GM21360 (cell line): ENCODE data around the gene MOB3C.

Experiments
- ATAC-seq: cut with Tn5 transposase; IDR thresholded peaks from one replicate; pipeline ENCODE4 v1.9.1; 2021; ENCODE audit warnings: mild to moderate bottlenecking, moderate library complexity; ENCODE audit not compliant: unreplicated experiment

The MOB3C gene

DNA sequence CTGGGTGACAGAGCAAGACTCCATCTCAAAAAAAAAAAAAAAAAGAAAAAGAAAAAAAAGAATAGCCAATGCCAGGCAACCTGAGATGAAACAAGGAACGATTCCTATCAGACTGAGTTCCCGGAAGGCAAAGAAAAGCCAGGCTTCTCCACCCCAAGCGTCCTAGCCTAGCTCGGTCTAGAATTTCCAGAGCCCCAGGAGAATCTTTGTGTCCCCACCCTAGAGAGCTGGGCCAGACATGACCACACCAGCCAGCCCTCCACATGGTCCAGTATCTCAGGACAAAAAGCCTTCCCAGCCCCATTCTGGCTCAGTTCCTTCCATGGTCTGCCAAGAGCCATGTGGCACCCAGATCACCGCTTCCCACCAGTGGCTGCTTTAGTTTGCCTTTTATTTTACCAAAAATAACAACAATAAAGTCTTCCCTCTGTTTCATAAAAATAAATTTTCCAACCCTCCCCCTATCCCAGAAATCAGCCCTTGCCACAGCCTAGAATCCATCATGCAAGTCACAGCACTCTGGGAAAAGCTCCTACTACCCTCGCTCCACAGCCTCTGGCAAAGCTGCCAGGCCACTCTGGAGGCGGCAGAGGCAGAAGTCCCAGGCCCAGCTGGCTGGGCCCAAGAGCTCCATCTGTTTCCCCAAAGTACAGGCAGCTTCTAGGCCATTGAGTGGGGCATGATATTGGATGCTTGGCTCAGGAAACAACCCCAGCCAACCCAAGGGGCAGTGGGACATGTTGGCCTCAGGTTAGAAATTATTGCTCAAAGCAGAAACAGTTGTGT lies 9.1 kb downstream of the MOB3C start:
- no peak for ATAC-seq

DNA sequence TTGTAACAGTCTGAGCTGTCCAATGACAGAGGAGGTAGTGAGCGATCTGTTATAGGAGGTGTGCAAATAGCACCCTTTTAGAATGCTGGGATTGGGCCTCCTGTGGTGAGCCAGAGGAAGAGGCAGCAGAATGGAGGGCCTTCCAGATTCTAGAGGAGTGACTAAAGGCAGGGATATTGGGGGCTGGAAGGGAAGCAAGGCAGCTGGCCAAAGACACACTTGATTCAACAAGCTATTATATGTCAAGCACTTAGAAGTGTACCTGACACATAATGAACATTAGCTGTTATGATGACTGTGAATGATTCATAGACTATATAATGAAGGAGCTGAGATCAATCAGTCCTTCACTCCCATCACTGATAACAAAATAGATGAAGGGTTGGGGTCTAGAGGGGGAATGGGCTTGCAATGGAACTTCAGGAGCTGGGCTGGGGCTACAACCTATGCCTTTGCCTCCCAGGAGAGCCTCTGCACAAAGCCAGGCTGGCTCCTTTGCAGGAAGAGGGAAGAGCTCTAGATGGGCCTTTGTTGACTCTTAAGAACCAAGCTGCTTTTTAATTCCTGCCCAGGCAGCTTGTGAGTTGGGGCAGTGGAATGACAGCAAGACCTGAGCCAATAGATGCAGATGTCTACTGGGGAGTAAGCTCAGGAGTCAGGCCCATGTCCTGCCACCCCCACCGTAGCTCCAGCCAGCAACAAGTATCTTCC lies 10.2 kb downstream of the MOB3C start:
- ATAC-seq = no peak

DNA sequence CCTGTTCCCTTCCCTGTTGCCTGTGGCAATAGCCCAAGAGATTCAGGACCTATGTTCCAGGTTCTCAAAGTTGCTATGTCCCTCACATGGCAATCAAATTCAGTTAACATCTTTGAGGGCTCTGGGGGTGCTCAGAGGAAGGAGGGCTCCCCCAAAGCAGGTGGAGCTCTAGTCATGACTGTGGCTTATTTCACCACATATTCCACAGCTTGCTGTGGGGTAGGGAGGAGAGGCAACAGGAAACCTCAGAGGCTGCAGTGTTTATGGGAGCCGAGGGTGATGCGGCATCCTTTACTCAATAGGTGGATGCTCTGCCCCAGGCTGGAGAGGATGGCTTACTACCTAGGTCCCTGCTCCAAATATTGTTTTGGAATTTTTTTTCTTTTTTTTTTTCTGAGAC lies 11.4 kb downstream of the MOB3C start:
- ATAC-seq = no peak

DNA sequence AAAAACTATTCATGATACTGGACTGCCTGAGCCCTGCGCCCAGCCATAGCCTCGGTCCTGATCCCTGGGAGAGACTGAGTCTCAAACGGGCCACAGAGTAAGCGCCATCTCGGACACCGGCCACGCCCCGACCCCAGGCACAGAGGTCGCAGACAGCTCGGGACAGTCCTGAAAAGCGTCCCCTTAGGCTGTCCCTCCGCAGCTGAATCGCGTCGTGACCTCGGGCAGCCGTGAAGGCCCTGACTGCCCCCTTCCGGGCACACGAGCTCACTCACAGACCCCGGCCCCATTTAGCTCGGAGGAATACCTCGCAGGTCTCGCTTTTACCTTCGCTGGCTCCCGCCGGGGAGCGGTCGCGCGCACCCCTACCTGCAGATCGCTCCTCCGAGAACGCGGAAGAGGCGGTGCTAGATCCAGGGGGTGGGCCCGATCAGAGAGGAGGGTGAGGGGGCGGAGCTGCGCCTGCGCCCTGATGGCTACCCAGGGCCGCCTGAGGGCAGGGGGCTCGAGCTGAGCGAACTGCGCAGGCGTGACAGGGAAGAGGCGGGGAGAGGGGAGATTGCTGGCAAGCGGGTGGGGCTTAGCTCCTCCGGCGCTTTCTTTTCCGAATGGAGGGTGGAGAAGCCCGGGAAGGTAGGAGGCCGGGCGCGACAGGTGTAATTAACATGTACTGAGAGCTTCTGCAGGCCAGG lies 12.6 kb downstream of the MOB3C start, which contains the start of gene MKNK1:
MKNK1 (minus strand) TSS at position 411 of the 692 bp plus-strand sequence. CDS start 20,941 bp downstream, outside the sequence.
- peak; percentile 93 for ATAC-seq

DNA sequence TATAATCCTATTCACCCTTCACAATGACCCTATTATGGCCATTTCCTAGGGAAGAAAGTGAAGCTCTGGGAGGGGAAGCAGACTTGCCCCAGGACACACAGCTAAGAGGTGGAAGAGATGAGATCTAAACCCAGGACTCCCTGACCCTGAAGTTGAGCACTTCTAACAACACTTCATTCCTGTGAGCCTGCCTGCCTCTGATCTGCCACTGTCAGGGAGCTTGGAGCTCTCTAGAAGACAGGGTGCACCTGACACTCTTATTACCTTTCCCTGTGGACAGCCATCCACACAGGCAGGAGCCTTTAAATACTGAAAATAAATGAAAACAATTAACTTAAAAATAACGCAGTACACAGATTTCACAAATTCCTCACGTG lies 13.1 kb downstream of the MOB3C start:
- no peak for ATAC-seq

DNA sequence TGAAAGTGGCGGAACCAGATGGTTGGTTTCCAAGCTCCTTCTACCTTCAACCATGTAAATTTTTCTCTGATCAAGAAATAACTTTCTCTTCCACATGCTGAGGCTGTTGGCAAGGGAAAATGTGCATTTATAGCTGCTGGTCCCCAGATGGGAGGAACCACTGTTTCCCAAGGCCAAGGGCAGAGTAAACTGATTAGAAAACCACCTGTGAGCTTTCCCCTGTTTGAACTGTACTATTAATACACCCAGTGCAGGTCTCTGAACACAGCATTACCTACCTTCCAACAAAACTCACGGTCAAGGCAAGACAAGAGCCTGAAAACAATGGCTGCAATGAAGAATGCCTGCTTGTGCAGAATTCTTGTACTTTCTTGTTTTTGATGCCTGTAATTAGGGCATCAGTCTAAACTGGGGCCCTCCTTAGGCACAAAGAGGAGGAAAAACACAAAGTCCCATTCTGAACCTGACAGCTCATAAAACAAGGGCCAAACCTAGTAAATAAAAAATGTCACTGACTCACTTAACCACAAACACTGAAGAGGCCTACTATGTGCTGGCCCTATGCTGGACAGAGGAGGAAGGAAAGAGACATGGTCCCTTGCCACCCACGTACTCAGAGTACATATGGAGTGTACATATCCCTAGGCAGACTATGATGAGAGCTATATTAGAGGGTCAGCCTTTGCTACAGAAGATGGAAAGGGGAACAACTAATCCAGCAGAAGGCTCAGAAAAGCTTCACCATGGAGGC lies 15.2 kb downstream of the MOB3C start:
- no peak for ATAC-seq

DNA sequence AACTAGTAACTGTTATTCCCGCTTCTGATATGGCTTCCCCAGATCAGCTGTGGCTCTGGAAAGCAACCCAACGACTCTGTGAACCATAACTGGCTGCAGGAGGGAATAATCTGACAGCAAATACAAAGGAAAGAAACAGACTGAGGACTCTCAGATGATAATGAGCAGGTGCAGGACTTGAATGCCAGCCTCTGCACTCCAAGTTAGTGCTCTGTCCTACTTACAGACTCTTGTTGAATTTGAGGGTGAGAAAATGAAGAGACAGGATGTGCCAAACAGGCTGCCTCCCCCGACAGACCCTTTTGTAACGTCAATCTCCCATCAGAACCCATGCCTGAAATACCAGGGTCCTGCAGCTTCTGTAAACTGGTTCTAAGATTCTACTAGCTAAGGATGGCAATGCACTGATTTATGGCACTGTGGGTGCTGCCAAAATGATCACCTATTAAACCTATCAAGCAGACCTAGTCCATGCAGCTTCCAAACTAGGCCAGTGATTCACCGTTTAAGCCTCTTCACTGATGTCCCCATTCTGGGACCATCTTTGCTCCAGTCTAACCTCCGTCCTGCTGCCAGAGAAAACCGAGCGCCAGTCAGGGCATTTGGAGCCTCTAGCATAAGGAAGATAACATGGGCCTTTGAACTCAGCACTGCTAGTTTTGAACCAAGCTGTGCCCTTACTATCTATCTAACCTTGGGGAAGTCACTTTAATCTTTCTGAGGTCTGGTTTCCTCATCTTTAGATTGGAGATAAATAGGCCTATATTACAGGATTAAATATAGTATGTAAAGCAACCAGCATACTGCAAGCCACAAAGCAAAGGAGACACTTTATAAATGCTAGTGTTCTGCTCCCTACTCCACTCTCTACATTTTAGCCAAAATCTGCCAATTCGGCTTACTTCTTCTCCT lies 17.3 kb downstream of the MOB3C start:
- no peak for ATAC-seq

DNA sequence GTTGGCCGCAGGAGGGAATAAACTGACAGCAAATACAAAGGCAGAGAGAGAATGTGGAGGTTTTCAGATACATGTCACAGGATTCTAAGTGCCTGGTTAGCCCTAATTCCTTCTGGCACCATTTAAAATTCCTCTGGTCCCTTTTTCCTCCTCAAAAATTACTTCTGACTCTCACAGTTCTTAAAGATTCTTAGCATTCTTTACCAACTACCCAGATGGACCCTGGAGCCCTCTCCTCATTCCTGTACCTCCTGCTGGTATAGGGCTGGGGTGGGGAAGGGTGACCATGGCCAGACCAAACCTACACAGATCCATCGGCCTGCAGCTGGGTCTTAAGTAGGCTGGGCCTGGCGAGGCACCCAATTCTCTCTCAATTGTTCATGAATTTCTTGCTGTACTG lies 19.8 kb downstream of the MOB3C start:
- ATAC-seq = no peak

DNA sequence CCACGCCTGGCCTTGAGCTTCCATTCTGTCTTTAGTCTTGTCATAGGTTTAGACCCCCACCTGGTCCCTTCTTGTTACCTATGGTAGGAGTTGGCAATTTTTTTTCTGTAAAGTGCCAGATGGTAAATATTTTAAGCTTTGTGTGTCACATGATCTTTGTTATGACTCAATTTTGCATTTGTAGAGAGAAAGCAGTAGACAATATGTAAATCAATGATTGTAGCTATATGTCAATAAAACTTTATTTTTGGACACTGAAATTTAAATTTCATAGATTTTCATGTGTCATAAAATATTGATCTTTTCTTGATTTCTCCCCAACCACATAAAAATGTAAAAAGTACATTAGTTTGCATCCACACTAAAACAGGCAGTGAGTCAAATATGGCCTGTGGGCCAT lies 20.6 kb downstream of the MOB3C start:
- no peak for ATAC-seq

DNA sequence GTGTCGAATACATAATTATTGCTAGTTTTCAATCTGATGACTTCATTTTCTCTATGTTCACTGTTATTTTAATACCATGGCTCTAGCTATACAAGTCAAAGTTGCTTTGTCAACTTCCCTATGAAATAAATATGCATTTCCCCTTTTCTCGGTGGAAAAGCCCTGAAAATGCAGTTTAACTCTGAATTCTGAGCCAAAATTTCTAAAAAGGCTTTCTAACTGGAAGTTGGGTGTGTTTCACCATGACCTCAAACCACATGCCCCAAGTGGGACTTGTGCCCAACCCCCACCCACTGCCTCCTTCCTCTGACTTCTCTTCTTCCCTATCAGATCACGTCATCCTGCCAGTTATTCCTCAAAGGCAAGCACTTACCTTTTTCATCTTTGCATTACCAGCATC lies 21.5 kb downstream of the MOB3C start:
- ATAC-seq = no peak

DNA sequence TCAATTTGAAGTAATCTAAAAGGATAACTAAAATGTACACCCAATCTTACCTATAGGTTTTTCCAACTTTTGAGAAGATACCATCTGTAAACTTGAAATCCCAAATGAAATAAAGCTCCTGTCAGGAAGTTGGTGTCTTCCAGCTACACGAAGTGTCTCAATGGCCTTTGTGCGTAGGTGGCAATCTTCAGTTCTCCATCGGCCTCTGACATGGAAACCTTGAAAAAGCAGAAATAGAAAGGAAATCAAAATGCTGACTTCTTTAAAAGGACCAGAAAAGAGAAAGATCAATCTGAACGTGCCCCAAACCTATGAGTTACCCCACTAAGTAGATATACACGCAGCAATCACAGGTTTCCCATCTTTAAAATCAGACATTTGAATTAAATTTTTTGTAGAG lies 22.5 kb downstream of the MOB3C start:
- no peak for ATAC-seq

DNA sequence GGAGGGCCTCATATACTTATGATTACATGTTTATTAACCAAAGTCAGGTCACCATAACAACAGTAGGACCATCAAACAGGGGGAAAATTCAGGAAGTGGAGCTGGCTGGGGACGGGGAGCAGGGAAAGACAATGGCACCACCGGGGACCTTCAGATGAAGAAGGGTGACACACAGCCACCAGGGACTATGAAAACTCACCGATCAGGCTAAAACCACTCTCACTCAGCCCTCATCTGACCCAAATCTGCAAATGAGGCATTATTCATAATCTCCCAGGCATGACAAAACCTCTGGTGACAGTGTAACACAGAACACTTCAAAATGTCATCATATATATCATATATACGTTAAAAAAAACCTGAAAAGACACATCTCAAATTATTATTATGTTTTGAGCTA lies 23.8 kb downstream of the MOB3C start:
- ATAC-seq = no peak

DNA sequence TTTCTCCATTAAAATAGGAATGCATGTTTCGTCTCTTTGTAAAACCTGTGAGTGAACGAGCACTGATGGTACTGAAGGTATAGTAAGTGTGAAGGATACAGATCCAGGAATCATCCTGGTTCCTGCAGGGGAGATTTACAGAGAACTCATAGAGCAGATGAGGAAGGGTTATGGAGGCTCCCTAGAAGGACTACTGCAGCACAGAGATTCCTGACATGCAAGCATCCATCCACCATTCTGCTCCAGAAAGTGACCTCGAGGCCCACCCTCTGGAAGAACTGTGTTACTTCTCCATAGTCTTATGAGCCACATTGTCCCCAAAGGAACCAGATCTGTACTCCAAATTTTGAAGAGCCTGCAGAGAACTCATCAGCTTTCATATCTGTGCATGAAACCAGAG lies 27.1 kb downstream of the MOB3C start:
- no peak for ATAC-seq

DNA sequence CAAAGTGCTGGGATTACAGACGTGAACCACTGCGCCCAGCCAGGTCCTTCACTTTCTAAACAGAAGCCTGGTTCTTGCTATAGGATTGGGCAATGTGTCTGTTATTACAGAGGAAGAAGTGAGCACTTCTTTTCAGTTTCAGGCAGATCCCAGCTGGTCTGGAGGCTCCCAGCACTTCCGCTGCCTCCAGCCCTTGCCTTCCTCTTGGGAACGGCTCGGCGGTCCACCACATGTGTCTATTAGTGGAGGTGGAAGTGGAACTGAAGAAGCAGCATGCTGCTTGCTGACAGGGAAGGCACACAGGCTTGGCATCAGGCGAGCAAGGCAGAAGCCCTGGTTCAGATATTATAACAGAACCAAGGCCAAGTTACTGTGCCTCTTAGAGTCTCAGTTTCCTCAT lies 29.5 kb downstream of the MOB3C start:
- no peak for ATAC-seq

DNA sequence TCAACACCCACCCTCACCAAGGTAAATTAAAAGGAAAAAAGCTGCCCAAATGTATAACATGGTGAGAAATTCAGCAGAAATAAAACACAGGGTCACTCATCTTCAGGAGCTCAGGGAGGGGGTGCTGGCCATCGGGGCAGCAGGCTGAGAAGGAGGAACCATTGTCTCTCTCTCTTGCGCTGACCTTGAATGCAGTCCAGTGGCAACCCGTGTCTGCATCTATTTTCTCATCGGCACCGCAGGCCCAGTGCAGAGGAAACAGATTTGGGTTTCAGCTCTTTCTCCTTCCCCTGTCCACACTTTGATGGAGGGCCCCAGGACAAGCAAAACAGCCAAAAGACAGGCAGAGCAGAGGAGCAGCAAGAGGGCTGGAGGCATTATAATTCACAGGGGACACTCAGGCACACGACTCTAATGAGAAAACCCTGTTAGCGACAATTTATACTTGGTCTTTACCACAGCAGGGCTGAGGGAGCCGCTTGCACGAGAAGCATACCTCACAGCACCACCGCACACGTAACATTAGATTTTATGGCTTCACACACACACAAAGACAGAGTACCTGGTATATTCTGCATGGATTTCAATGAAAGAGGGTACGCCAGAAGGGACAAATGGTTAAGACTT lies 31.2 kb downstream of the MOB3C start:
- no peak for ATAC-seq

DNA sequence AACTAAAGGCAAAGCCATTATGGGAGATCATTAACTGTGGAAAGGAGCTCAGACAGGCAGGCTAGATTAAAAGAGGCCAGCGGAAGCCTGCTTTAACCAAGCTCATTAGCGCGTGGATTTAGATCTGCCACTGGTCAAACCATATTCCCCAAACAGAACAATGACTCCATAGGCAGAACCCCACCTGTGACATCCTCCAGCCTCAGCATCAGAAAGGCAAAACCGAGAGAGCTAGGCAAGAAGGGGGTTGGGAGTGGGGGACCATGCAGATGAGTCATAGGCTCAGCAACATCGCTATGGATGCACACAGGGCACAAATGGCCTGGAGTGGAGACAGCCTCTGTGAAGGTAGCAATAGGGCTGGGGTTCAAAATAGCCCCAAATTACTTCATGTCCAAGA lies 33.1 kb downstream of the MOB3C start:
- no peak for ATAC-seq

DNA sequence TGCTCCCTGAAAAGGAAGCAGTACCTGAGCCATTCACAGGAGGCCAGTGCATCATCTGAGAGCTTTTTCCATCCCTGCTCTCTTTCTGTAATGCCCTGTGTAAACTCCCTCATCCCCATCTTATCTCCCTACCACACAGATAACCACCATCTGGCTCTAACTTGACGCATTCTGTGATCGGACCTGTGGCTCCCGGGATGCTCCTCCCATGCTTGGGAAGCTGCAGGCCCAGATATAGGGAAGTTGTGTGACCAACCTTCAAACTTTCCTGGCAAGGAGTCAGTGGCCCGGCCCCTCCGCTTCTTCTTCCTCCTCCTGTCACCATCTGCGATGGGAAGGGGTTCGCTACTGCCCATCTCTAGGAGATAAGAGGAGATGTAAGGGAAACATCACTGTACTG lies 33.6 kb downstream of the MOB3C start:
- ATAC-seq = no peak

DNA sequence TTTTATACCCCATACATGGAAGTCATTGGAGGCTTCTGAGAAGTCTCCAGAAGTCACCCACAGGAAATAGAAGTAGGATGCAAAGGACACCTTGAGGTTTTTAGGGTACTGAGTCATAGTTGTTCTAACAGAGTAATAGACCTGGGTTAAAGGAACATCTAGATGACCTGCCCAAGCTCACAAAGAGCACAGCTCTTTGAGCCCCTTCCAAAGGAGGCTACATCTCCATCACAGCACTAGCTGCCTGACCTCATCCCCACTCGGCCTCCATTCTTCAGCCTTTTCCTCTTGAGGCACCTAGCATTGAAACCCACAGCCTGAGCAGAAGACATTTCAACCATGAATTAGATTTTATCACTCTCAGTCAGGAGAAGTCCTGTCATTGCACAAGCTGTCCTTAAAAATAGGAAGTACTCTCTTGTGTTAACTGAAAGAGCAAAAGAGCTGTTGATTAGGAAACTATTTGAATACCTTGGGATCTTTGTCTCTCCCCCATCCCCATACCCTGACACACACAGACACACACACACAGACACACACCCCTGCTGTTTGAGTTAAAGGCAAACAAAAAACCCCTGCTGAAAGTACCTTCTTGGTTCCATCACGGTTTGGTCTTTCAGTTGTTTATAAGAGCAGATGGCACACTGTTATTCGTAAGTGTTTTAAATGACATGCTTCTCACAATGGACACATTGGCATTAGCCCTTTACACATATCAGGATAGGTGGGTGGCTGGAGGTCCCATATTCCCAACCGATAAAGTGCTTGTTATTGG lies 34.7 kb downstream of the MOB3C start:
- ATAC-seq = no peak
